HG02678 (cell line): ENCODE results near the gene PCDHGA11.
A peak's percentile ranks its signal among the peaks of the same experiment; 100 is the strongest.
"Not testable (repeated sequence)": the region's sequence is repeated elsewhere in the genome, so short reads cannot be mapped to it uniquely, and the experiment has no call there.

Source experiments
- ATAC-seq: cut with Tn5 transposase; IDR thresholded peaks from one replicate; pipeline ENCODE4 v1.9.1; 2021; ENCODE audit warnings: mild to moderate bottlenecking, moderate library complexity; ENCODE audit not compliant: unreplicated experiment

The PCDHGA11 gene

DNA sequence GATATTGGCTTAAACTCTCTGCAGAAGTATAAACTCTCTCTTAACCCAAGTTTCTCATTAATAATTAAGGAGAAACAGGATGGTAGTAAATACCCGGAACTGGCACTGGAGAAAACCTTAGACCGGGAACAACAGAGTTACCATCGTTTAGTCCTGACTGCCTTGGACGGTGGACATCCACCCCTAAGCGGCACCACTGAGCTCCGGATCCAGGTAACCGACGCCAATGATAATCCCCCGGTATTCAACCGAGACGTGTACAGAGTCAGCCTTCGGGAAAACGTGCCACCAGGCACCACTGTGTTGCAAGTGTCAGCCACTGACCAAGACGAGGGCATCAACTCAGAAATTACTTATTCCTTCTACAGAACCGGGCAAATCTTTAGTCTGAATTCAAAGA lies 22.2 kb upstream of the PCDHGA11 start:
- ATAC-seq, result no peak

DNA sequence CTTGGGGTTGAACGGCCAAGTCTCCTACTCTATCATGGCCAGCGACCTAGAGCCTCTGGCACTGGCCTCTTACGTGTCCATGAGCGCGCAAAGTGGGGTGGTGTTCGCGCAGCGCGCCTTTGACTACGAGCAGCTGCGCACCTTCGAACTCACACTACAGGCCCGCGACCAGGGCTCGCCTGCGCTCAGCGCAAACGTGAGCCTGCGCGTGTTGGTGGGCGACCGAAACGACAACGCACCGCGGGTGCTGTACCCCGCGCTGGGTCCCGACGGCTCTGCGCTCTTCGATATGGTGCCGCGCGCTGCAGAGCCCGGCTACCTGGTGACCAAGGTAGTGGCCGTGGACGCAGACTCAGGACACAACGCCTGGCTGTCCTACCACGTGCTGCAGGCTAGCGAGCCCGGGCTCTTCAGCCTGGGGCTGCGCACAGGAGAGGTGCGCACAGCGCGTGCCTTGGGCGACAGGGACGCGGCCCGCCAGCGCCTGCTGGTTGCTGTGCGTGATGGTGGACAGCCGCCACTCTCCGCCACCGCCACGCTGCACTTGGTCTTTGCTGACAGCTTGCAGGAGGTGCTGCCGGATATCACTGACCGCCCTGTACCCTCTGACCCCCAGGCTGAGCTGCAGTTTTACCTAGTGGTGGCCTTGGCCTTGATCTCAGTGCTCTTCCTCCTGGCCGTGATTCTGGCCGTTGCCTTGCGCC lies 21.1 kb upstream of the PCDHGA11 start:
- ATAC-seq, result no peak

DNA sequence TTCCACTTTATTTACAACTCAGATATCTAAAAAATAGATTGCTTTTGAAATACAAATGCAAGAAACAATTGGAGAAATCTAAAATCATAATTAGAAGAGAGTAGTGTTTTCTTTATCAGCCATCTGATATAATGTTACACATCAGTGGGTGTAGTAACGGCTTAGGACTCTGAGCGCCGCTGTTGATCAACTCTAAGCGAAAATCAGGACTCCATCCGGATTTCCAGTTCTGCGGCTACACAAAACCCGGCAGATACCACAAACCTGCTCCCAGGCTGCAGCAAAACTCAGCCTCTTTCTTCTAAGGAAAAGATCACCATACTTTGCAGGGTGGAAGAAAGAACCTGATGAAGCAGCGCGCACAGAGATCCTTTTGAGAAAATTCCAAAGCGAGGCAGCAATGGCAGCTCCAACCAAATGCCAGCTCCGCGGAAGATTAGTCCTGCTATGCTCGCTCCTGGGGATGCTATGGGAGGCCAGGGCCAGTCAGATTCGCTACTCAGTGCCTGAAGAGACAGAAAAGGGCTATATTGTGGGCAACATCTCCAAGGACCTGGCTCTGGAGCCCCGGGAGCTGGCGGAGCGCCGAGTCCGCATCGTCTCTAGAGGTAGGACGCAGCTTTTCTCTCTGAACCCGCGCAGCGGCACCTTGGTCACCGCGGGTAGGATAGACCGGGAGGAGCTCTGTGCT lies 18.2 kb upstream of the PCDHGA11 start, which contains the start of gene PCDHGA9:
PCDHGA9 (plus strand) TSS at position 226 of the 691 bp plus-strand sequence; CDS start at position 401, 175 bp downstream.
- no peak for ATAC-seq

DNA sequence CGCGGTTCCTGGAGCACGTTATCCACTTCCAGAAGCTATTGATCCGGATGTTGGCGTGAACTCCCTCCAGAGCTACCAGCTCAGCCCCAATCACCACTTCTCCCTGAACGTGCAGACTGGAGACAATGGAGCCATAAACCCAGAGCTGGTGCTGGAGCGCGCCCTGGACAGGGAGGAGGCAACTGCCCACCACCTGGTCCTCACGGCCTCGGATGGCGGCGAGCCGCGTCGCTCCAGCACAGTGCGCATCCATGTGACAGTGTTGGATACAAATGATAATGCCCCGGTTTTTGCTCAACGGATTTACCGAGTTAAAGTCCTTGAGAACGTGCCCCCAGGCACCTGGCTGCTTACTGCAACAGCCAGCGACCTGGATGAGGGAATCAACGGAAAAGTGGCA lies 17.5 kb upstream of the PCDHGA11 start:
- no peak for ATAC-seq

DNA sequence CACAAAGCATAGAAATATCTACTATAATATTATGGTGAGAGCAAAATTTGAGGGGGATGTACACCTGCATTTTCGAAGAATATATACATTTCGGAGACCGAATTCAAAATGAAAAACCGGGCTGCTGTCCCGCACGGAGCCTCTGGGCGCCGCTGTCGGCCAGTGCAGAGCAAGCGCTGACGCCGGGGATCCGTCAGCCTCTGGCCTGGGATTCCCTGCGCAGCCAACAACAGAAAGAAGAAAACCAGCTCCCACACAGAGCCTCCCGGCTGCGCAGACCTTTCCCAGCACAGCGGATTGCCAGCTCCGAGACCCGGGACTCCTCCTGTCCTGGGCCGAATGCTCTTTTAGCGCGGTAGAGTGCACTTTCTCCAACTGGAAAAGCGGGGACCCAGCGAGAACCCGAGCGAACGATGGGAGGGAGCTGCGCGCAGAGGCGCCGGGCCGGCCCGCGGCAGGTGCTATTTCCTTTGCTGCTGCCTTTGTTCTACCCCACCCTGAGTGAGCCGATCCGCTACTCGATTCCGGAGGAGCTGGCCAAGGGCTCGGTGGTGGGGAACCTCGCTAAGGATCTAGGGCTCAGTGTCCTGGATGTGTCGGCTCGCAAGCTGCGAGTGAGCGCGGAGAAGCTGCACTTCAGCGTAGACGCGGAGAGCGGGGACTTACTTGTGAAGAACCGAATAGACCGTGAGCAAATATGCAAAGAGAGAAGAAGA lies 12.9 kb upstream of the PCDHGA11 start, which contains the start of gene PCDHGB6:
PCDHGB6 (plus strand) TSS at position 232 of the 716 bp plus-strand sequence; CDS start at position 414, 182 bp downstream.
- ATAC-seq, result peak; percentile 78

DNA sequence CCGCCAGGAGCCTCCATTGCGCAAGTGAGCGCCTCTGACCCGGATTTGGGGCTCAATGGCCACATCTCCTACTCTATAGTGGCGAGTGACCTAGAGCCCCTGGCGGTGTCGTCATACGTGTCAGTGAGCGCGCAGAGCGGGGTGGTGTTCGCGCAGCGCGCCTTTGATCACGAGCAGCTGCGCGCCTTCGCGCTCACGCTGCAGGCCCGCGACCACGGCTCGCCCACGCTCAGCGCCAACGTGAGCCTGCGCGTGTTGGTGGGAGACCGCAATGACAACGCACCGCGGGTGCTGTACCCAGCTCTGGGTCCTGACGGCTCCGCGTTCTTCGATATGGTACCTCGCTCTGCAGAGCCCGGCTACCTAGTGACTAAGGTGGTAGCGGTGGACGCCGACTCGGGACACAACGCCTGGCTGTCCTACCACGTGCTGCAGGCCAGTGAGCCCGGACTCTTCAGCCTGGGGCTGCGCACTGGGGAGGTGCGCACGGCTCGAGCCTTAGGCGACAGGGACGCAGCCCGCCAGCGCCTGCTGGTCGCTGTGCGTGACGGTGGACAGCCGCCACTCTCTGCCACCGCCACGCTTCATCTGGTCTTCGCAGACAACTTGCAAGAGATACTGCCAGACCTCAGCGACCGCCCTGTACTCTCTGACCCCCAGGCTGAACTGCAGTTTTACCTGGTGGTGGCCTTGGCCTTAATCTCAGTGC lies 11.1 kb upstream of the PCDHGA11 start:
- ATAC-seq, result no peak

DNA sequence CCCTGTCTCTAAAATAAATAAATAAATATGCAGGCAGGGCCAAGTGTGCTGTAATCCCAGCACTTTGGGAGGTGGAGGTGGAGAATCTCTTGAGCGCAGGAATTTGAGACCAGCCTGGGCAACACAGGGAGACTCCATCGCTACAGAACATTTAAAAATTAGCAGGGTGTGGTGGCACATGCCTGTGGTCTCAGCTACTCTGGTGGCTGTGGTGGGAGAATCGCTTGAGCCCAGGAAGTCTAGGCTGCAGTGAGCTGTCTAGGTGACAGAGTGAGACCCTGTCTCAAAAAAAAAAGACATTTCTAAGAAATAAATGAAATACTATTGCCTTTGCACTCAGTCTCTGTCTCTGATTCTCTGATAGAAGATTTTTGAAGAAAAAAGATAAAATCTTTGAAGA lies 9.3 kb upstream of the PCDHGA11 start:
- no peak for ATAC-seq

DNA sequence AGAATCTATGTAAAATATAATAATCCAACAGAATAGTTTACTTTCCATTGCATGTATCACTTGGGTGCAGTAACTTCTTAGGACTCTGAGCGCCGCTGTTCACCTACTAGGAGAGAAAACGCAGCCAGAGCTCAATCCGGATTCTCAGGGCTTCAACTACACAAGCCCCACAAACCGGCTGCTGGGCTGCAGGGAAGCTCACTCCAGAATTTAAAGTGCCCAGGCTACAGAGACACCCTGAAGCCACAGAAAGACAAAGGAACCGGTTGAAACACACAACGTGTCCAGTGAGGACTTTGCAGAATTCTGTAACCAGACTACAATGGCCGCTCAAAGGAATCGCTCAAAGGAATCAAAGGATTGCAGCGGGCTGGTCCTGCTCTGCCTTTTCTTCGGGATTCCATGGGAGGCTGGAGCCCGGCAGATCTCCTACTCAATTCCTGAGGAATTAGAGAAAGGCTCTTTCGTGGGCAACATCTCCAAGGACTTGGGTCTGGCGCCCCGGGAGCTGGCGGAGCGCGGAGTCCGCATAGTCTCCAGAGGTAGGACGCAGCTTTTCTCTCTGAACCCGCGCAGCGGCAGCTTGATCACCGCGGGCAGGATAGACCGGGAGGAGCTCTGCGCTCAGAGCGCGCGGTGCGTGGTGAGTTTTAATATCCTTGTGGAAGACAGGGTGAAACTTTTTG lies 7.9 kb upstream of the PCDHGA11 start, which contains the start of gene PCDHGA10:
PCDHGA10 (plus strand) TSS at position 134 of the 686 bp plus-strand sequence; CDS start at position 323, 189 bp downstream.
- peak; percentile 75 for ATAC-seq

DNA sequence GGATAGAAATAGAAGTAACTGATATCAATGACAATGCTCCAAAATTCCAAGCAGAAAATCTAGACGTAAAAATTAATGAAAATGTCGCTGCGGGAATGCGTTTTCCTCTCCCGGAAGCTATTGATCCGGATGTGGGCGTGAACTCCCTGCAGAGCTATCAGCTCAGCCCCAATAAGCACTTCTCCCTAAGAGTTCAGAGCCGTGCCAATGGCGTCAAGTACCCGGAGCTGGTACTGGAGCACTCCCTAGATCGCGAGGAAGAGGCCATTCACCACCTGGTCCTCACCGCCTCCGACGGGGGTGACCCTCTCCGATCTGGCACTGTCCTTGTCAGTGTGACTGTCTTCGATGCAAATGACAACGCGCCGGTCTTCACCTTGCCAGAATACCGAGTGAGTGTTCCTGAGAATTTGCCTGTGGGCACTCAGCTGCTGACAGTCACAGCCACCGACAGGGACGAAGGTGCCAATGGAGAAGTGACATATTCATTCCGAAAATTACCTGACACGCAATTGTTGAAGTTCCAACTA lies 7.2 kb upstream of the PCDHGA11 start:
- no peak for ATAC-seq

DNA sequence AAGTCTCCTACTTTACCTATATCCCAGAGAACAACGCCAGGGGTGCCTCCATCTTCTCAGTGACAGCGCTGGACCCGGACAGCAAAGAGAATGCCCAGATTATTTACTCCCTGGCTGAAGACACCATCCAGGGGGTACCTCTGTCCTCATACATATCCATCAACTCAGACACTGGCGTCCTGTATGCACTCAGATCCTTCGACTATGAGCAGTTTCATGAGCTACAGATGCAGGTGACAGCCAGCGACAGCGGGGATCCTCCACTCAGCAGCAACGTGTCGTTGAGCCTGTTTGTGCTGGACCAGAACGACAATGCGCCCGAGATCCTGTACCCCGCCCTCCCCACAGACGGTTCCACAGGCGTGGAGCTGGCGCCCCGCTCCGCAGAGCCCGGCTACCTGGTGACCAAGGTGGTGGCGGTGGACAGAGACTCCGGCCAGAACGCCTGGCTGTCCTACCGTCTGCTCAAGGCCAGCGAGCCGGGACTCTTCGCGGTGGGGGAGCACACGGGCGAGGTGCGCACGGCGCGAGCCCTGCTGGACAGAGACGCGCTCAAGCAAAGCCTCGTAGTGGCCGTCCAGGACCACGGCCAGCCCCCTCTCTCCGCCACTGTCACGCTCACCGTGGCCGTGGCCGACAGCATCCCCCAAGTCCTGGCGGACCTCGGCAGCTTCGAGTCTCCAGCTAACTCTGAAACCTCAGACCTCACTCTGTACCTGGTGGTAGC lies 6.1 kb upstream of the PCDHGA11 start:
- not testable (repeated sequence) for ATAC-seq

DNA sequence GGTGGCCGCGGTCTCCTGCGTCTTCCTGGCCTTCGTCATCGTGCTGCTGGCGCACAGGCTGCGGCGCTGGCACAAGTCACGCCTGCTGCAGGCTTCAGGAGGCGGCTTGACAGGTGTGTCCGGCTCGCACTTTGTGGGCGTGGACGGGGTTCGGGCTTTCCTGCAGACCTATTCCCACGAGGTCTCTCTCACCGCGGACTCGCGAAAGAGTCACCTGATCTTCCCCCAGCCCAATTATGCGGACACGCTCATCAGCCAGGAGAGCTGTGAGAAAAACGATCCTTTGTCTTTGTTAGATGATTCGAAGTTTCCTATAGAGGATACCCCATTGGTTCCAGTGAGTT lies 5.6 kb upstream of the PCDHGA11 start:
- not testable (repeated sequence) for ATAC-seq

DNA sequence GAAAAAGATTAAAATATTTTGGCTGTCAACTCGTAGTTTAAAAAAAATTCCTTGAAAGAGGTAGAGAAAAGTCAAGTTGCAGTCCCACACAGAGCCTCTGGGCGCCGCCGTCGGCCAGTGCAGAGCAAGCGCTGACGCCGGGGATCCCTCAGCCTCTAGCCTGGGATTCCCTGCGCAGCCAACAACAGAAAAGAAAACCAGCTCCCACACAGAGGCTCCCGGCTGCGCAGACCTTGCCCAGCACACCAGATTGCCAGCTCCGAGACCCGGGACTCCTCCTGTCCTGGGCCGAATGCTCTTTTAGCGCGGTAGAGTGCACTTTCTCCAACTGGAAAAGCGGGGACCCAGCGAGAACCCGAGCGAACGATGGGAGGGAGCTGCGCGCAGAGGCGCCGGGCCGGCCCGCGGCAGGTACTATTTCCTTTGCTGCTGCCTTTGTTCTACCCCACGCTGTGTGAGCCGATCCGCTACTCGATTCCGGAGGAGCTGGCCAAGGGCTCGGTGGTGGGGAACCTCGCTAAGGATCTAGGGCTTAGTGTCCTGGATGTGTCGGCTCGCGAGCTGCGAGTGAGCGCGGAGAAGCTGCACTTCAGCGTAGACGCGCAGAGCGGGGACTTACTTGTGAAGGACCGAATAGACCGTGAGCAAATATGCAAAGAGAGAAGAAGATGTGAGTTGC lies 3.2 kb upstream of the PCDHGA11 start, which contains the start of gene PCDHGB7:
PCDHGB7 (plus strand) TSS at position 184 of the 679 bp plus-strand sequence; CDS start at position 367, 183 bp downstream.
- peak; percentile 73 for ATAC-seq

DNA sequence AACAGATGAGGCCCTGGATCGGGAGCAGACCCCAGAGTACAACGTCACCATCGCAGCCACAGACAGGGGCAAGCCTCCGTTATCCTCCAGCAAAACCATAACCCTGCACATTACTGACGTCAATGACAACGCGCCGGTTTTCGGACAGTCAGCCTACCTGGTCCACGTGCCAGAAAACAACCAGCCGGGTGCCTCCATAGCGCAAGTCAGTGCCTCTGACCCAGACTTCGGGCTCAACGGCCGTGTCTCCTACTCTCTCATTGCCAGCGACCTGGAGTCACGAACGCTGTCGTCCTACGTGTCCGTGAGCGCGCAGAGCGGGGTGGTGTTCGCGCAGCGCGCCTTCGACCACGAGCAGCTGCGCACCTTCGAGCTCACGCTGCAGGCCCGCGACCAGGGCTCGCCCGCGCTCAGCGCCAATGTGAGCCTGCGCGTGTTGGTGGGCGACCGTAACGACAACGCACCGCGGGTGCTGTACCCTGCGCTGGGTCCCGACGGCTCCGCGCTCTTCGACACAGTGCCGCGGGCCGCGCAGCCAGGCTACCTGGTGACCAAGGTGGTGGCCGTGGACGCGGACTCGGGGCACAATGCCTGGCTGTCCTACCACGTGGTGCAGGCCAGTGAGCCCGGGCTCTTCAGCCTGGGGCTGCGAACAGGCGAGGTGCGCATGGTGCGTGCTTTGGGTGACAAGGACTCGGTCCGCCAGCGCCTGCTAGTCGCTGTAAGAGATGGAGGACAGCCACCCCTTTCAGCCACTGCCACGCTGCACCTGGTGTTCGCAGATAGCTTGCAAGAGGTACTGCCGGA lies 1.6 kb upstream of the PCDHGA11 start:
- ATAC-seq, result no peak

DNA sequence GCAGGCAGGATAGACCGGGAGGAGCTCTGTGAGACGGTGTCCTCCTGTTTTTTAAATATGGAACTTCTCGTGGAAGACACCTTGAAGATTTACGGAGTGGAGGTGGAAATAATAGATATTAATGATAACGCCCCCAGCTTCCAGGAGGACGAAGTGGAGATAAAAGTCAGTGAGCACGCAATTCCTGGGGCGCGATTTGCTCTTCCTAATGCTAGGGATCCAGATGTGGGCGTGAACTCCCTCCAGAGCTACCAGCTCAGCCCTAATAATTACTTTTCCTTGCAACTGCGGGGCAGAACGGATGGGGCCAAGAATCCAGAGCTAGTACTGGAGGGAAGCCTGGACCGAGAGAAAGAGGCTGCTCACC lies 621 bp downstream of the PCDHGA11 start:
- no peak for ATAC-seq

DNA sequence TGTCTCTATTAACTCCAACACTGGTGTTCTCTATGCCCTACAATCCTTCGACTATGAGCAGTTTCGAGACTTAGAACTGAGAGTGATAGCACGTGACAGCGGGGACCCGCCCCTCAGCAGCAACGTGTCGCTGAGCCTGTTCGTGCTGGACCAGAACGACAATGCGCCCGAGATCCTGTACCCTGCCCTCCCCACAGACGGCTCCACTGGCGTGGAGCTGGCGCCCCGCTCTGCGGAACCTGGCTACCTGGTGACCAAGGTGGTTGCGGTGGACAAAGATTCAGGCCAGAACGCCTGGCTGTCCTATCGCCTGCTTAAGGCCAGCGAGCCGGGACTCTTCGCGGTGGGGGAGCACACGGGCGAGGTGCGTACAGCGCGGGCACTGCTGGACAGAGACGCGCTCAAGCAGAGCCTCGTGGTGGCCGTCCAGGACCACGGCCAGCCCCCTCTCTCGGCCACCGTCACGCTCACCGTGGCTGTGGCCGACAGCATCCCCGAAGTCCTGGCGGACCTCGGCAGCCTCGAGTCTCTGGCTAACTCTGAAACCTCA lies 2.0 kb downstream of the PCDHGA11 start:
- ATAC-seq, result no peak

DNA sequence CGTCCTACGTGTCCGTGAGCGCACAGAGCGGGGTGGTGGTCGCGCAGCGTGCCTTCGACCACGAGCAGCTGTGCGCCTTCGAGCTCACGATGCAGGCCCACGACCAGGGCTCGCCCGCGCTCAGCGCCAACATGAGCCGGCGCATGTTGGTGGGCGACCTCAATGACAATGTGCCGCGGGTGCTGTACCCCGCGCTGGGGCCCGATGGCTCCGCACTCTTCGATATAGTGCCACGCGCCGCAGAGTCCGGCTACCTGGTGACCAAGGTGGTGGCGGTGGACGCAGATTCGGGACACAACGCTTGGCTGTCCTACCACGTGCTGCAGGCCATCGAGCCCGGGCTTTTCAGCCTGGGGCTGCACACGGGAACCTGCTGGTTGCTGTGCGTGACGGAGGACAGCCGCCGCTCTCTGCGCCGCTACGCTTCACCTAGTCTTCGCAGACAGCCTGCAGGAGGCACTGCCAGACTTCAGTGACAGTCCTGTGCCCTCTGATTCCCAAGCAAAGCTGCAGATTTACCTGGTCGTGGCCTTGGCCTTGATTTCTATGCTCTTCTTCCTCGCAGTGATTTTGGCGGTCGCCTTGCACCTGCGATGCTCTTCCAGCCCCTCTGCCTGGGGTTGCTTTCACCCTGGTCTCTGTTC lies 7.1 kb downstream of the PCDHGA11 start:
- ATAC-seq, result no peak
